ENCODE measurements around the gene KIF5B. TPM values are rescaled to one million over a fixed set of nuclear protein-coding genes. Genes with fewer than 3 reads are reported as not detected.

Gene KIF5B
- total and polyA plus RNA-seq, 7 donors, result 42.6 to 270 (median 199) TPM

GRCh38 chr10:31959461-31960173, 96.6 kb downstream of the KIF5B start:
- Histone ChIP-seq H3K36me3 (no peaks in the 10 kb centered on the region), H3K4me3 (no peak overlapping the region), H3K27ac (no peak overlapping the region), H3K27me3 (no peaks in the 10 kb centered on the region), H3K4me1 (no peaks in the 10 kb centered on the region), H3K9me3 (peaks cover 0 to 2% (median 0%) of the 10 kb centered on the region in 4 donors)
- 54 to 62% methylated on average over 3 of the region's 3 CpGs for WGBS, 2 donors
- no peak for TF ChIP-seq EP300 (IDR thresholded peaks at IDR 0.05)
- TF ChIP-seq POLR2A (IDR thresholded peaks at IDR 0.05), result no peak
- no peak for TF ChIP-seq CTCF (IDR thresholded peaks at IDR 0.05)
- TF ChIP-seq POLR2AphosphoS5 (IDR thresholded peaks at IDR 0.05), result no peak
- no peak for DNase-seq
- intact Hi-C loops (cut with DNase I), result no loop called here

Small RNAs within 50 kb of the gene (small RNA-seq; reads per million reads assigned to genes)
- gene RF00019 (0 reads per million in 3 donors), gene RN7SL825P (0 reads per million in 3 donors)

Other genes starting within 250 kb of the KIF5B start
- gene ARHGAP12, start 127.6 kb downstream of the KIF5B start, total RNA-seq, result 10 to 100 TPM; 44.9 to 90.5 (median 63.1) TPM
- gene ARHGAP12, start 127.6 kb downstream of the KIF5B start, polyA plus RNA-seq, result 10 to 100 TPM; 14.1 to 30.3 (median 28.8) TPM

Measured in sigmoid colon (tissue), 7 donors.